ENCODE results near the gene KRTAP5-3.

GRCh38 chr11:1630271-1630670 is 22.0 kb upstream of the KRTAP5-3 start:
- TF ChIP-seq ZNF561 (tag by site-specific recombination; IDR thresholded peaks at IDR 0.05; ENCODE audit: borderline replicate concordance) (no peak), SALL2 (tag by site-specific recombination; IDR thresholded peaks at IDR 0.05; ENCODE audit: borderline replicate concordance) (no peak), YY1 (tag by site-specific recombination; IDR thresholded peaks at IDR 0.05) (no peak), ZNF658 (tag by site-specific recombination; IDR thresholded peaks at IDR 0.05) (no peak), OSR2 (tag by site-specific recombination; IDR thresholded peaks at IDR 0.05) (no peak), ZBTB20 (tag by site-specific recombination; IDR thresholded peaks at IDR 0.05) (no peak), CTCF (tag by site-specific recombination; IDR thresholded peaks at IDR 0.05) (no peak), ZNF280D (tag by site-specific recombination; IDR thresholded peaks at IDR 0.05) (no peak), ZBTB8A (tag by site-specific recombination; IDR thresholded peaks at IDR 0.05) (no peak), KLF1 (tag by site-specific recombination; IDR thresholded peaks at IDR 0.05) (no peak), TCF7L2 (IDR thresholded peaks at IDR 0.05; ENCODE audit: borderline replicate concordance, low read depth, low read length) (no peak), KLF10 (tag by site-specific recombination; IDR thresholded peaks at IDR 0.05) (no peak), HOXD13 (CRISPR knock-in tag; IDR thresholded peaks at IDR 0.05; ENCODE audit: borderline replicate concordance) (no peak), ZNF274 (IDR thresholded peaks at IDR 0.05; ENCODE audit: low read length) (no peak), ZNF274 (tag by site-specific recombination; IDR thresholded peaks at IDR 0.05; ENCODE audit: borderline replicate concordance) (no peak)

Measured in HEK293 (cell line).